ENCODE results near the gene PLXNA4. TPM values are rescaled to one million over a fixed set of nuclear protein-coding genes. Genes with fewer than 3 reads are reported as not detected.

Gene PLXNA4
- total and polyA plus RNA-seq, 2 experiments from 2014 or later: 0.08 to 0.80 TPM

DNA sequence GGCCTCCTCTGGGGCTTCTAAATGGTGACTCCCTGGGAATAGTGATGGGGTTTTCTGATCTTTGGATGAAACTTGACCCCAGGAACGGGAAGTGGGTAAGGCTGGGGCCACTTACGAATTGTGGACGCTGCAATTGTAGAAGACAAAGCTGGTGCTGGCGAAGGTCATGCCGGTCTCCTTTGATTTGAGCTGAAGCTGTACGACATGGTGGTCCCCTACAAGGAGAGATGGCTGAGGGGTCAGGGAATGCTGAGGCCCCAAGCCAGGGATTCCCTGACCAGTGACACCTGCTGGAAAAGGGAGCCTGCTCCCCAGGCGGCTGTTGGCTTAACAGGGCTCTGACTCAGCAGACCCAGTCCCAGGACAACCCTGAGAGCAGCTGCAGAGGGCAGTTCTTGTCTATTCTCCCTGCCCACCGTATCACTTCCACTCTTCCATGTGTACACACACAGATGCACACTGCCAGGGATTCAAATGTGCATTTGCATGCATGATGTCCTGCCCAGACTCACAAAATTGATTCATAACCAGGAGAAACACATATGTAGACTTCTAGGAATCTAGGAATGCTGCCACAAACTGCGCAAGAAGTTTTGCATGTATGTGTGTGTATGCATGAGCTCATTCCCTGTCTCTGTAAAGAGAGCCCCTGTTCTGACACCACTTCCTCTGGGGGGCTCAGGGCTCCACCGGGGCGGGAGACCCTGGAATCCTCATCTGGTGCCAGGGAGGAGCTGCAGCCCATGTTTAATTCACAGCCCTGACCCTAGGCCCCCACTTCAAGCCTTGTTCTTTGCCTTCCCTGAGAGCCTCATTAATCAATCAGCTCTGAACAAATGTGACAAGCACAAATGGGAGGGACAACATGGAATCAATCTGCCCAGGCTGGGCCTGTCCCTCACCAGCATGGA, 350.0 kb downstream of the PLXNA4 start:
- DNase-seq (ENCODE audit: low spot score): no peak
- Histone ChIP-seq H3K27ac (ENCODE audit: low read depth) (no peak overlapping the region), H3K36me3 (ENCODE audit: insufficient read depth) (no peaks in the 10 kb centered on the region)

More for the DNA sequence above, 350.0 kb downstream of the PLXNA4 start:
- Mint-ChIP-seq H3K27me3 (ENCODE audit: insufficient read depth, low read depth, poor library complexity) (peaks cover 7% of the 10 kb centered on the region), H3K4me1 (peaks cover 11% of the 10 kb centered on the region; the same call in 2 of the 3 replicates), H3K27ac (no peak overlapping the region), H3K9me3 (no peaks in the 10 kb centered on the region), H3K4me3 (no peak overlapping the region), H3K36me3 (ENCODE audit: low read depth) (no peaks in the 10 kb centered on the region)
- no peaks in the 10 kb centered on the region for H3K27me3 ChIP-seq (ENCODE audit: insufficient read depth)
- no peak overlapping the region for H2AFZ ChIP-seq
- H3K4me3 ChIP-seq: no peak overlapping the region
- H4K20me1 ChIP-seq (replicated peaks; ENCODE audit: insufficient read depth): no peaks in the 10 kb centered on the region
- H3K4me2 ChIP-seq: no peak overlapping the region
- no peaks in the 10 kb centered on the region for H3F3A ChIP-seq (replicated peaks; ENCODE audit: low read depth)
- H3K79me2 ChIP-seq (replicated peaks; ENCODE audit: insufficient read depth): no peaks in the 10 kb centered on the region
- TF ChIP-seq NANOG (IDR thresholded peaks at IDR 0.05; ENCODE audit: borderline replicate concordance): no peak
- TF ChIP-seq, protein P1, sequence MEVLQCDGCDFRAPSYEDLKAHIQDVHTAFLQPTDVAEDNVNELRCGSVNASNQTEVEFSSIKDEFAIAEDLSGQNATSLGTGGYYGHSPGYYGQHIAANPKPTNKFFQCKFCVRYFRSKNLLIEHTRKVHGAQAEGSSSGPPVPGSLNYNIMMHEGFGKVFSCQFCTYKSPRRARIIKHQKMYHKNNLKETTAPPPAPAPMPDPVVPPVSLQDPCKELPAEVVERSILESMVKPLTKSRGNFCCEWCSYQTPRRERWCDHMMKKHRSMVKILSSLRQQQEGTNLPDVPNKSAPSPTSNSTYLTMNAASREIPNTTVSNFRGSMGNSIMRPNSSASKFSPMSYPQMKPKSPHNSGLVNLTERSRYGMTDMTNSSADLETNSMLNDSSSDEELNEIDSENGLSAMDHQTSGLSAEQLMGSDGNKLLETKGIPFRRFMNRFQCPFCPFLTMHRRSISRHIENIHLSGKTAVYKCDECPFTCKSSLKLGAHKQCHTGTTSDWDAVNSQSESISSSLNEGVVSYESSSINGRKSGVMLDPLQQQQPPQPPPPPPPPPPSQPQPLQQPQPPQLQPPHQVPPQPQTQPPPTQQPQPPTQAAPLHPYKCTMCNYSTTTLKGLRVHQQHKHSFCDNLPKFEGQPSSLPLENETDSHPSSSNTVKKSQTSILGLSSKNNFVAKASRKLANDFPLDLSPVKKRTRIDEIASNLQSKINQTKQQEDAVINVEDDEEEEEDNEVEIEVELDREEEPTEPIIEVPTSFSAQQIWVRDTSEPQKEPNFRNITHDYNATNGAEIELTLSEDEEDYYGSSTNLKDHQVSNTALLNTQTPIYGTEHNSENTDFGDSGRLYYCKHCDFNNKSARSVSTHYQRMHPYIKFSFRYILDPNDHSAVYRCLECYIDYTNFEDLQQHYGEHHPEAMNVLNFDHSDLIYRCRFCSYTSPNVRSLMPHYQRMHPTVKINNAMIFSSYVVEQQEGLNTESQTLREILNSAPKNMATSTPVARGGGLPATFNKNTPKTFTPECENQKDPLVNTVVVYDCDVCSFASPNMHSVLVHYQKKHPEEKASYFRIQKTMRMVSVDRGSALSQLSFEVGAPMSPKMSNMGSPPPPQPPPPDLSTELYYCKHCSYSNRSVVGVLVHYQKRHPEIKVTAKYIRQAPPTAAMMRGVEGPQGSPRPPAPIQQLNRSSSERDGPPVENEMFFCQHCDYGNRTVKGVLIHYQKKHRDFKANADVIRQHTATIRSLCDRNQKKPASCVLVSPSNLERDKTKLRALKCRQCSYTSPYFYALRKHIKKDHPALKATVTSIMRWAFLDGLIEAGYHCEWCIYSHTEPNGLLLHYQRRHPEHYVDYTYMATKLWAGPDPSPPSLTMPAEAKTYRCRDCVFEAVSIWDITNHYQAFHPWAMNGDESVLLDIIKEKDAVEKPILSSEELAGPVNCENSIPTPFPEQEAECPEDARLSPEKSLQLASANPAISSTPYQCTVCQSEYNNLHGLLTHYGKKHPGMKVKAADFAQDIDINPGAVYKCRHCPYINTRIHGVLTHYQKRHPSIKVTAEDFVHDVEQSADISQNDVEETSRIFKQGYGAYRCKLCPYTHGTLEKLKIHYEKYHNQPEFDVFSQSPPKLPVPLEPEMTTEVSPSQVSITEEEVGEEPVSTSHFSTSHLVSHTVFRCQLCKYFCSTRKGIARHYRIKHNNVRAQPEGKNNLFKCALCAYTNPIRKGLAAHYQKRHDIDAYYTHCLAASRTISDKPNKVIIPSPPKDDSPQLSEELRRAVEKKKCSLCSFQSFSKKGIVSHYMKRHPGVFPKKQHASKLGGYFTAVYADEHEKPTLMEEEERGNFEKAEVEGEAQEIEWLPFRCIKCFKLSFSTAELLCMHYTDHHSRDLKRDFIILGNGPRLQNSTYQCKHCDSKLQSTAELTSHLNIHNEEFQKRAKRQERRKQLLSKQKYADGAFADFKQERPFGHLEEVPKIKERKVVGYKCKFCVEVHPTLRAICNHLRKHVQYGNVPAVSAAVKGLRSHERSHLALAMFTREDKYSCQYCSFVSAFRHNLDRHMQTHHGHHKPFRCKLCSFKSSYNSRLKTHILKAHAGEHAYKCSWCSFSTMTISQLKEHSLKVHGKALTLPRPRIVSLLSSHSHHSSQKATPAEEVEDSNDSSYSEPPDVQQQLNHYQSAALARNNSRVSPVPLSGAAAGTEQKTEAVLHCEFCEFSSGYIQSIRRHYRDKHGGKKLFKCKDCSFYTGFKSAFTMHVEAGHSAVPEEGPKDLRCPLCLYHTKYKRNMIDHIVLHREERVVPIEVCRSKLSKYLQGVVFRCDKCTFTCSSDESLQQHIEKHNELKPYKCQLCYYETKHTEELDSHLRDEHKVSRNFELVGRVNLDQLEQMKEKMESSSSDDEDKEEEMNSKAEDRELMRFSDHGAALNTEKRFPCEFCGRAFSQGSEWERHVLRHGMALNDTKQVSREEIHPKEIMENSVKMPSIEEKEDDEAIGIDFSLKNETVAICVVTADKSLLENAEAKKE (CRISPR knock-in tag; IDR thresholded peaks at IDR 0.05): no peak
- no peak for TF ChIP-seq ZNF331 (CRISPR knock-in tag; IDR thresholded peaks at IDR 0.05; ENCODE audit: low read depth)
- TF ChIP-seq ZNF114 (CRISPR knock-in tag; IDR thresholded peaks at IDR 0.05): no peak
- TF ChIP-seq JUNB (IDR thresholded peaks at IDR 0.05; ENCODE audit: unreplicated experiment): no peak
- TF ChIP-seq STAT1 (IDR thresholded peaks at IDR 0.05; ENCODE audit: unreplicated experiment): no peak
- no peak for TF ChIP-seq EZH2 (IDR thresholded peaks at IDR 0.05; ENCODE audit: low read depth, unreplicated experiment)
- TF ChIP-seq POLR2AphosphoS5 (IDR thresholded peaks at IDR 0.05; ENCODE audit: low read depth): no peak
- TF ChIP-seq CREB1 (CRISPR knock-in tag; IDR thresholded peaks at IDR 0.05; ENCODE audit: low read depth): no peak
- no peak for TF ChIP-seq EZH2phosphoT487 (IDR thresholded peaks at IDR 0.05; ENCODE audit: unreplicated experiment)
- TF ChIP-seq, protein P2, sequence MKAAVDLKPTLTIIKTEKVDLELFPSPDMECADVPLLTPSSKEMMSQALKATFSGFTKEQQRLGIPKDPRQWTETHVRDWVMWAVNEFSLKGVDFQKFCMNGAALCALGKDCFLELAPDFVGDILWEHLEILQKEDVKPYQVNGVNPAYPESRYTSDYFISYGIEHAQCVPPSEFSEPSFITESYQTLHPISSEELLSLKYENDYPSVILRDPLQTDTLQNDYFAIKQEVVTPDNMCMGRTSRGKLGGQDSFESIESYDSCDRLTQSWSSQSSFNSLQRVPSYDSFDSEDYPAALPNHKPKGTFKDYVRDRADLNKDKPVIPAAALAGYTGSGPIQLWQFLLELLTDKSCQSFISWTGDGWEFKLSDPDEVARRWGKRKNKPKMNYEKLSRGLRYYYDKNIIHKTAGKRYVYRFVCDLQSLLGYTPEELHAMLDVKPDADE (IDR thresholded peaks at IDR 0.05): no peak
- TF ChIP-seq, protein P3, sequence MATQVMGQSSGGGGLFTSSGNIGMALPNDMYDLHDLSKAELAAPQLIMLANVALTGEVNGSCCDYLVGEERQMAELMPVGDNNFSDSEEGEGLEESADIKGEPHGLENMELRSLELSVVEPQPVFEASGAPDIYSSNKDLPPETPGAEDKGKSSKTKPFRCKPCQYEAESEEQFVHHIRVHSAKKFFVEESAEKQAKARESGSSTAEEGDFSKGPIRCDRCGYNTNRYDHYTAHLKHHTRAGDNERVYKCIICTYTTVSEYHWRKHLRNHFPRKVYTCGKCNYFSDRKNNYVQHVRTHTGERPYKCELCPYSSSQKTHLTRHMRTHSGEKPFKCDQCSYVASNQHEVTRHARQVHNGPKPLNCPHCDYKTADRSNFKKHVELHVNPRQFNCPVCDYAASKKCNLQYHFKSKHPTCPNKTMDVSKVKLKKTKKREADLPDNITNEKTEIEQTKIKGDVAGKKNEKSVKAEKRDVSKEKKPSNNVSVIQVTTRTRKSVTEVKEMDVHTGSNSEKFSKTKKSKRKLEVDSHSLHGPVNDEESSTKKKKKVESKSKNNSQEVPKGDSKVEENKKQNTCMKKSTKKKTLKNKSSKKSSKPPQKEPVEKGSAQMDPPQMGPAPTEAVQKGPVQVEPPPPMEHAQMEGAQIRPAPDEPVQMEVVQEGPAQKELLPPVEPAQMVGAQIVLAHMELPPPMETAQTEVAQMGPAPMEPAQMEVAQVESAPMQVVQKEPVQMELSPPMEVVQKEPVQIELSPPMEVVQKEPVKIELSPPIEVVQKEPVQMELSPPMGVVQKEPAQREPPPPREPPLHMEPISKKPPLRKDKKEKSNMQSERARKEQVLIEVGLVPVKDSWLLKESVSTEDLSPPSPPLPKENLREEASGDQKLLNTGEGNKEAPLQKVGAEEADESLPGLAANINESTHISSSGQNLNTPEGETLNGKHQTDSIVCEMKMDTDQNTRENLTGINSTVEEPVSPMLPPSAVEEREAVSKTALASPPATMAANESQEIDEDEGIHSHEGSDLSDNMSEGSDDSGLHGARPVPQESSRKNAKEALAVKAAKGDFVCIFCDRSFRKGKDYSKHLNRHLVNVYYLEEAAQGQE (IDR thresholded peaks at IDR 0.05; ENCODE audit: unreplicated experiment): no peak
- TF ChIP-seq, protein P4, sequence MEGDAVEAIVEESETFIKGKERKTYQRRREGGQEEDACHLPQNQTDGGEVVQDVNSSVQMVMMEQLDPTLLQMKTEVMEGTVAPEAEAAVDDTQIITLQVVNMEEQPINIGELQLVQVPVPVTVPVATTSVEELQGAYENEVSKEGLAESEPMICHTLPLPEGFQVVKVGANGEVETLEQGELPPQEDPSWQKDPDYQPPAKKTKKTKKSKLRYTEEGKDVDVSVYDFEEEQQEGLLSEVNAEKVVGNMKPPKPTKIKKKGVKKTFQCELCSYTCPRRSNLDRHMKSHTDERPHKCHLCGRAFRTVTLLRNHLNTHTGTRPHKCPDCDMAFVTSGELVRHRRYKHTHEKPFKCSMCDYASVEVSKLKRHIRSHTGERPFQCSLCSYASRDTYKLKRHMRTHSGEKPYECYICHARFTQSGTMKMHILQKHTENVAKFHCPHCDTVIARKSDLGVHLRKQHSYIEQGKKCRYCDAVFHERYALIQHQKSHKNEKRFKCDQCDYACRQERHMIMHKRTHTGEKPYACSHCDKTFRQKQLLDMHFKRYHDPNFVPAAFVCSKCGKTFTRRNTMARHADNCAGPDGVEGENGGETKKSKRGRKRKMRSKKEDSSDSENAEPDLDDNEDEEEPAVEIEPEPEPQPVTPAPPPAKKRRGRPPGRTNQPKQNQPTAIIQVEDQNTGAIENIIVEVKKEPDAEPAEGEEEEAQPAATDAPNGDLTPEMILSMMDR (conservative IDR thresholded peaks at IDR 0.05; ENCODE audit: low read depth in 2 of 2): no peak; a peak in 1 of 4 replicates
- no peaks in the 10 kb centered on the region for H3K4me1 ChIP-seq (ENCODE audit: insufficient read depth)
- ATAC-seq: no peak; the same call in 2 of the 3 replicates
- peaks cover 4% of the 10 kb centered on the region for H3K9me2 ChIP-seq (ENCODE audit: insufficient read depth)

Measured in GM23338 (cell line).